Endodermal cell (in vitro differentiated cells): ENCODE results near the gene ZNF174. TPM values are rescaled to one million over a fixed set of nuclear protein-coding genes. Genes with fewer than 3 reads are reported as not detected.

Source experiments
- DNase-seq: peaks from one replicate; pipeline ENCODE4 v3.0.0-alpha.2; 2017
- H3K27ac ChIP-seq: 2 replicates; pipeline ENCODE4 v1.5.1; 2013; ENCODE audit warnings: mild to moderate bottlenecking, low read depth, low read length, moderate library complexity
- H3K27me3 ChIP-seq: 2 replicates; pipeline ENCODE4 v1.6.1; 2013; ENCODE audit warnings: mild to moderate bottlenecking, low read length, moderate library complexity; ENCODE audit not compliant: insufficient read depth, control insufficient read depth, poor library complexity, severe bottlenecking
- H3K36me3 ChIP-seq: 2 replicates; pipeline ENCODE4 v1.7.0; 2013; ENCODE audit warnings: mild to moderate bottlenecking, low read length, moderate library complexity; ENCODE audit not compliant: control insufficient read depth, insufficient read depth
- H3K4me1 ChIP-seq: one replicate; pipeline ENCODE4 v1.7.0; 2013; ENCODE audit warnings: low read length; ENCODE audit not compliant: control insufficient read depth, insufficient read depth
- H3K4me3 ChIP-seq: 2 replicates; pipeline ENCODE4 v1.5.1; 2013; ENCODE audit warnings: mild to moderate bottlenecking, low read length, moderate library complexity
- H3K9ac ChIP-seq: 2 replicates; pipeline ENCODE4 v1.6.1; 2013; ENCODE audit warnings: mild to moderate bottlenecking, low read length, moderate library complexity; ENCODE audit not compliant: poor library complexity, severe bottlenecking; ENCODE audit errors: extremely low read depth
- H3K9me3 ChIP-seq: 2 replicates; pipeline ENCODE4 v1.6.1; 2013; ENCODE audit warnings: mild to moderate bottlenecking, low read length, moderate library complexity; ENCODE audit not compliant: control insufficient read depth
- H3K27ac Mint-ChIP-seq: 2 replicates; pipeline ENCODE4 v1.8.0; 2020; ENCODE audit warnings: mixed read lengths
- H3K27me3 Mint-ChIP-seq: 2 replicates; pipeline ENCODE4 v1.8.0; 2021; ENCODE audit warnings: mild to moderate bottlenecking, mixed read lengths; ENCODE audit not compliant: insufficient read depth
- H3K36me3 Mint-ChIP-seq: 2 replicates; pipeline ENCODE4 v1.8.0; 2020; ENCODE audit warnings: low read depth, mixed read lengths
- H3K4me1 Mint-ChIP-seq: 2 replicates; pipeline ENCODE4 v1.8.0; 2020; ENCODE audit warnings: mixed read lengths
- H3K4me3 Mint-ChIP-seq: 2 replicates; pipeline ENCODE4 v1.8.0; 2020; ENCODE audit warnings: mild to moderate bottlenecking, moderate library complexity, mixed read lengths
- H3K9me3 Mint-ChIP-seq: 2 replicates; pipeline ENCODE4 v1.8.0; 2020; ENCODE audit warnings: mild to moderate bottlenecking, mixed read lengths
- WGBS, 2 experiments: methylation state at CpG; one replicate each; pipeline versions ENCODE4 v1.1.5 to v1.1.7; 2013; ENCODE audit warnings: missing lambda C conversion rate in 2 of 2, mixed read lengths in 1 of 2; ENCODE audit not compliant: insufficient coverage in 1 of 2, insufficient read length in 1 of 2; 5-methylcytosine and 5-hydroxymethylcytosine counted together
- total RNA-seq, 2 donors: library from RNA; stranded (reverse); fragmentation: NEBNext Ultra II Directional in 1 of 2; extraction: Animal tissue kit (Norgen Biotek cat#: 25700) in 1 of 2; gene quantifications; 2 replicates in 1 of 2; 3 replicates in 1 of 2; pipeline ENCODE4 v1.2.1, GENCODE V29; 2021
- TF ChIP-seq, protein P1 (sequence below): fragments of 200-600 bp; sonication (generic); conservative IDR thresholded peaks from 2 replicates; pipeline ENCODE4 v1.5.0; 2021; ENCODE audit warnings: antibody characterized with exemption, mild to moderate bottlenecking

ZNF174 gene
- total RNA-seq, 2 donors from 2014 or later = 11.0 to 13.5 TPM

DNA sequence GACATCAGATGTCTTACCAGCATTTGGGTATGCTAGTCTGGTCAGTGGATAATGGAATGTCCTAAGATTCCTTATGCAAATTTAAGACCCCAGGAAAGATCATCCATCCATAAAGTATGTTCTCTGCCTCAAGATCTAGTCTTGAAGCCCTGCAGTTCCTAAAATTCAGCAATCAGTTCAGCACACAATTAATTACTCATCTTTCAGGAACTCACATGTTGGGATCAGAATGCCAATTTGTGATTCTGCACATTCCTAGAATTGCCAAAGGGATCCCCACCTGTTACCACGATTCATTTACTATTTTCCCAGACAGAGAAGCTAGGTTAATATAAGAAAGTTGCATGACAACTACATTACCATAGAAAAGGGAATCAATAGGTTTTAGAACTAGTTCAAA, 42.1 kb upstream of the ZNF174 start:
- Mint-ChIP-seq H3K27ac (no peak overlapping the region), H3K9me3 (peaks cover 16% of the 10 kb centered on the region), H3K36me3 (no peaks in the 10 kb centered on the region), H3K4me3 (no peak overlapping the region), H3K27me3 (peaks cover 43% of the 10 kb centered on the region), H3K4me1 (no peaks in the 10 kb centered on the region)
- H3K27ac ChIP-seq = no peak overlapping the region
- no peak for DNase-seq
- WGBS, 2 experiments = 33% methylated on average over 1 of the region's 1 CpG; no CpG with 5 or more reads in 1 of the 2 experiments
- no peaks in the 10 kb centered on the region for H3K36me3 ChIP-seq
- no peak overlapping the region for H3K4me3 ChIP-seq
- peaks cover 22% of the 10 kb centered on the region for H3K27me3 ChIP-seq
- no peaks in the 10 kb centered on the region for H3K4me1 ChIP-seq
- no peak overlapping the region for H3K9ac ChIP-seq
- TF ChIP-seq, protein P1, sequence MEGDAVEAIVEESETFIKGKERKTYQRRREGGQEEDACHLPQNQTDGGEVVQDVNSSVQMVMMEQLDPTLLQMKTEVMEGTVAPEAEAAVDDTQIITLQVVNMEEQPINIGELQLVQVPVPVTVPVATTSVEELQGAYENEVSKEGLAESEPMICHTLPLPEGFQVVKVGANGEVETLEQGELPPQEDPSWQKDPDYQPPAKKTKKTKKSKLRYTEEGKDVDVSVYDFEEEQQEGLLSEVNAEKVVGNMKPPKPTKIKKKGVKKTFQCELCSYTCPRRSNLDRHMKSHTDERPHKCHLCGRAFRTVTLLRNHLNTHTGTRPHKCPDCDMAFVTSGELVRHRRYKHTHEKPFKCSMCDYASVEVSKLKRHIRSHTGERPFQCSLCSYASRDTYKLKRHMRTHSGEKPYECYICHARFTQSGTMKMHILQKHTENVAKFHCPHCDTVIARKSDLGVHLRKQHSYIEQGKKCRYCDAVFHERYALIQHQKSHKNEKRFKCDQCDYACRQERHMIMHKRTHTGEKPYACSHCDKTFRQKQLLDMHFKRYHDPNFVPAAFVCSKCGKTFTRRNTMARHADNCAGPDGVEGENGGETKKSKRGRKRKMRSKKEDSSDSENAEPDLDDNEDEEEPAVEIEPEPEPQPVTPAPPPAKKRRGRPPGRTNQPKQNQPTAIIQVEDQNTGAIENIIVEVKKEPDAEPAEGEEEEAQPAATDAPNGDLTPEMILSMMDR = no peak
- H3K9me3 ChIP-seq = no peaks in the 10 kb centered on the region

DNA sequence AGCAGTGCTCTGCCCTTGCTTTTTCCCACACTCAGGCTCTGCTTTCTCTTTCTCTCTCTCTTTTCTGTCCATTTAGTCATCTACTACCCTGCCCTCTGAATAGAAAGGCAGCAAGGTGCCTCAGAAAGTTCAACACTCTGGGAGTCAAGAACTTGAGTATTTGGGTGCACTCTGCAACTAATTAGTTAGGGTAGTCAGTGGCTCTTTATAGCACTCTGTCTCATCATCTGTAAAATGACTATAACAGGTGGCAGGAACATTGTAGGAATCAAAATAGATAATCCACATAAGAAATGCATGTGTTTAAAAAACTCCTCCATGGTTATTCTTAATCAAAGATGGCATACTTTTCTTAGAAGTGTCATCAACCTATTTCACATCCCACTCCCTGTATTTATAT, 38.1 kb upstream of the ZNF174 start:
- TF ChIP-seq, protein P1 = no peak
- Mint-ChIP-seq H3K27me3 (peaks cover 40% of the 10 kb centered on the region), H3K36me3 (no peaks in the 10 kb centered on the region), H3K4me1 (no peaks in the 10 kb centered on the region), H3K27ac (no peak overlapping the region), H3K4me3 (no peak overlapping the region), H3K9me3 (peaks cover 19% of the 10 kb centered on the region)
- Histone ChIP-seq H3K9ac (no peak overlapping the region), H3K4me1 (no peaks in the 10 kb centered on the region), H3K4me3 (no peak overlapping the region), H3K27ac (no peak overlapping the region), H3K27me3 (peaks cover 22% of the 10 kb centered on the region), H3K36me3 (no peaks in the 10 kb centered on the region), H3K9me3 (no peaks in the 10 kb centered on the region)
- DNase-seq = no peak

DNA sequence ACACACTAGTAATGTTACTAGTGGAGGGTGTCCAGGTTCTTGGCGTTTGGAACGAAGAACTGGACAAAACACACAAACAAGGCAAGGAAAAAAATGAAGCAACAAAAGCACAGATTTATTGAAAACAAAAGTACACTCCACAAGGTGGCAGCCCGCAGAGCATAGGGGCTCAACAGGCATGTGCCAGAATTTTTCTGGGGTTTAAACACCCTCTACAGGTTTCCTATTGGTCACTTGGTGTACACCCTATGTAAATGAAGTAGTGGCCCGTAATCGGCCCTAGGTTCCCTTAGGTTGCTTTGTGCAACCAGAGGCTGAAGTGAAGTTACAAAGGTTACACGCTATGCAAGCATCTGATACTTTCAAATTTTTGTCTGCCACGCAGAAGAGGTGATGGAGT, 37.2 kb upstream of the ZNF174 start:
- Mint-ChIP-seq H3K36me3 (no peaks in the 10 kb centered on the region), H3K9me3 (peaks cover 19% of the 10 kb centered on the region), H3K4me1 (no peaks in the 10 kb centered on the region), H3K4me3 (no peak overlapping the region), H3K27ac (no peak overlapping the region), H3K27me3 (peaks cover 38% of the 10 kb centered on the region)
- TF ChIP-seq, protein P1 = no peak
- H3K36me3 ChIP-seq = no peaks in the 10 kb centered on the region
- no peak for DNase-seq
- no peak overlapping the region for H3K4me3 ChIP-seq
- H3K9me3 ChIP-seq = no peaks in the 10 kb centered on the region
- H3K4me1 ChIP-seq = no peaks in the 10 kb centered on the region
- no peak overlapping the region for H3K27ac ChIP-seq
- no peak overlapping the region for H3K9ac ChIP-seq
- WGBS, 2 experiments = 92 to 100% methylated on average over 1 to 7 of the region's 7 CpGs
- peaks cover 22% of the 10 kb centered on the region for H3K27me3 ChIP-seq
